ENCODE results near the gene MEDAG.

The MEDAG gene

DNA sequence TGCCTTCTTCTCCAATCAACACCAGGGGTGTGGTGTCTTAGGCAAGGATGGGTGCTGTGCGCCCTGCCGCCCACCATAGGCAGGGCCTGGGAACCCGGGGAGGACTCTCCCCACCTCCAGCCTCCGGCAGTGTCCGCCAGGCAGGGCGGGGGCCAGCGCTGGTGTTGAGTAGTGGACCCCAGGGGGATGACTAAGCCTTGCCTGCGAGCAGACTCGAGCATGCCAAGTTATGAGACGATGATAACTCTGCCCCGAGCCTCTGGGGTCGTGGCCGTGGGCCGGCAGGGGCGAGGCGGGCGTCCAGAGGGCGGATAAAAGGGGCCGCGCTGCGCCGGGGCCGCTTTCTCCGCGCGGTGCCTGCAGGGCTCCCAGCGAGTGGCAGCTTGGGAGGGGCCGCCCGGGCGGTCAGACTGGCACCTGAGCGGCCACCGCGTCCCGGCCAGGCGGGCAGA, at the start of gene MEDAG:
Gene MEDAG (plus strand): TSS at position 340 of the 452 bp plus-strand sequence. CDS start 245 bp downstream, outside the sequence.
- Histone ChIP-seq H3K4me3 (ENCODE audit: low read length in 2 of 2) (peak within 1 kb of the TSS in 1 of 2 donors; percentile 64), H3K27ac (ENCODE audit: low read length) (no peak within 1 kb of the TSS), H3K9ac (ENCODE audit: low read length in 2 of 2) (no peak within 1 kb of the TSS), H3K4me1 (ENCODE audit: control insufficient read depth, insufficient read depth, low read length) (peaks cover 19% of the 10 kb centered on the region), H3K9me3 (ENCODE audit: control insufficient read depth in 2 of 2, low read length in 2 of 2) (no peaks in the 10 kb centered on the region), H3K36me3 (ENCODE audit: control insufficient read depth in 2 of 2, insufficient read depth in 2 of 2, low read length in 2 of 2) (no peaks in the 10 kb centered on the region), H3K27me3 (ENCODE audit: control insufficient read depth in 1 of 2, insufficient read depth in 2 of 2, low read length in 2 of 2) (peaks cover 15 to 36% of the 10 kb centered on the region in 2 donors)

DNA sequence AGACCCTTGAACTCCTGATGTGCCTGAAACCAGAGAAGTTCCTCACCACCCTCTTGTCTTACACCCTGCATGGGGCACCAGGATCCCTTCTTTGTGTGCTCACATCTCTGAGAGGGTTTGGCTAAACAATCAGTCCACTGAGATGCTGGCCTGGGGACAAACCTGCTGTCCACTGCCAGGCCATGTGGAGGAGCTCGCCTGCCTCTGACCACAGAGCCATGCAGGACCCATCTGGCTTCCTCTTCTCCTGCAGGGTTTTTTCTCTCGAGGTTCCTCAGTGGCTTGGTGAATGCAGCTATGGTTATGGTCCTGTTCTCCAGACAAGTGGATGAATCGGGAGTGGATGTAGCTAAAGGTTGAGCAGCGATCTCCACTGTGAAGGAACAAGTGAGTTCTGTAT, 49.1 kb upstream of the MEDAG start:
- Histone ChIP-seq H3K27ac (ENCODE audit: low read length) (no peak overlapping the region), H3K36me3 (ENCODE audit: control insufficient read depth in 2 of 2, insufficient read depth in 2 of 2, low read length in 2 of 2) (no peaks in the 10 kb centered on the region), H3K9me3 (ENCODE audit: control insufficient read depth in 2 of 2, low read length in 2 of 2) (no peaks in the 10 kb centered on the region), H3K9ac (ENCODE audit: low read length in 2 of 2) (no peak overlapping the region), H3K4me3 (ENCODE audit: low read length in 2 of 2) (no peak overlapping the region), H3K4me1 (ENCODE audit: control insufficient read depth, insufficient read depth, low read length) (peaks cover 8% of the 10 kb centered on the region), H3K27me3 (ENCODE audit: control insufficient read depth in 1 of 2, insufficient read depth in 2 of 2, low read length in 2 of 2) (no peaks in the 10 kb centered on the region)

DNA sequence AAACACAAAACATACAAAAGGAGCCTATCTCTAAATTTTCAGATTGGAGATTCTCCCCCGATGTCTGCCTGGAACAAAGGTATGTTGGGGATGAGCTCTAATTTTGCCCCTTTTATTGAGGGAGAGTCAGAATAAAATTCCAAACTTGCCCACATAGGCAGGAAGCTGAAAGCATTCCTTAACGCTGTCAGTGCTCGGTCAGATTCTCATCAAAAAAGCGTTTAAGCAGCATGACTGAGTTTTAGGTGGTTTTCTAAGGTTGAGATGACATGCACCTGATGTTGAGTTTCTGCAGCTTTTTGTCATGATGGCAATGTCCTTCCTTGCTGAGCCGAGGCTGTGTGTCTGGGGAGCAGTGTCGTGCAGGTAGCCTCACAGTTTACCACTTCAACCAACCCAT, 48.4 kb upstream of the MEDAG start:
- no peak overlapping the region for H3K4me3 ChIP-seq (ENCODE audit: low read length in 2 of 2)
- H3K27ac ChIP-seq (ENCODE audit: low read length) = no peak overlapping the region
- no peaks in the 10 kb centered on the region for H3K36me3 ChIP-seq (ENCODE audit: control insufficient read depth in 2 of 2, insufficient read depth in 2 of 2, low read length in 2 of 2)
- no peak overlapping the region for H3K9ac ChIP-seq (ENCODE audit: low read length in 2 of 2)
- H3K9me3 ChIP-seq (ENCODE audit: control insufficient read depth in 2 of 2, low read length in 2 of 2) = no peaks in the 10 kb centered on the region
- peaks cover 11% of the 10 kb centered on the region for H3K4me1 ChIP-seq (ENCODE audit: control insufficient read depth, insufficient read depth, low read length)
- H3K27me3 ChIP-seq (ENCODE audit: control insufficient read depth in 1 of 2, insufficient read depth in 2 of 2, low read length in 2 of 2) = no peaks in the 10 kb centered on the region

DNA sequence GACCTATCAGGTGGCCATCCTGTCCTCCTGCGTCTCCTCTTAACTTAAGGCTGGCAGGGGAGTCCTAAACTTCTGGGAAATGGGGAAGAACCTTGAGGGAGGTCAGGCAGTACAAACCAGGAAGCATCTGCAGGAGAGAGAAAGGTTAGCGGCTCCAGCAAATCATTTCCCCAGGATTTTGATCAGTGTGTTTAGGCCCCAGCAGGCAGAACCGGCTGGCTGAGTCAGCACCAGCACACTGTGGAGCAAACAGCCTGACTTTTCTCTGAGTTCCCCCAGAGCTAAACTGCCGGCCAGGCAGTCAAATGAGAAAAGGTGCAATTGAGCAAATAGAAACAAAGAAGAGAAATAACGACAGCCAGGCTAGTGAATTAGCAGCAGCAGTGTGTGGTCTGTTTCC, 46.7 kb upstream of the MEDAG start:
- Histone ChIP-seq H3K4me1 (ENCODE audit: control insufficient read depth, insufficient read depth, low read length) (peaks cover 27% of the 10 kb centered on the region), H3K4me3 (ENCODE audit: low read length in 2 of 2) (no peak overlapping the region), H3K9ac (ENCODE audit: low read length in 2 of 2) (peak overlapping the region in 1 of 2 donors; percentile 29), H3K9me3 (ENCODE audit: control insufficient read depth in 2 of 2, low read length in 2 of 2) (no peaks in the 10 kb centered on the region), H3K27me3 (ENCODE audit: control insufficient read depth in 1 of 2, insufficient read depth in 2 of 2, low read length in 2 of 2) (no peaks in the 10 kb centered on the region), H3K27ac (ENCODE audit: low read length) (peak overlapping the region; percentile 80), H3K36me3 (ENCODE audit: control insufficient read depth in 2 of 2, insufficient read depth in 2 of 2, low read length in 2 of 2) (no peaks in the 10 kb centered on the region)

DNA sequence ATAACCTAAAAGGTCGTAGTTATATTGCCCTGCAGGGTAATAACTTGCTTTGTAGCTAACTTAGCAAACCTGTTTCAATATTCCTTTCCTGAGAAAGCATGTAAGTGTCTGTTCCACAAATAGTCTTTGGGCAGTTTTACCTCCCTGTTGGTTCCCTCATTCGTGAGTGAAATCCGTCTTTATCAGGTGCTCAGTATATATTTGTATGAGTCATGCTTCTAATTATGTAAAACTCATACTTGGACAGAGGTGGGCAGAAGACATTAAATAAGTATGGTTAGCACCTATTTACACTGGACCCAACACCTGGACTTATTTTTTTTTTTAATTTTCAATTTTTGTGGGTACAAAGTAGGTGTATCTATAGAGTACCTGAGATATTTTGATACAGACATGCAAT, 44.9 kb upstream of the MEDAG start:
- Histone ChIP-seq H3K27me3 (ENCODE audit: control insufficient read depth in 1 of 2, insufficient read depth in 2 of 2, low read length in 2 of 2) (no peaks in the 10 kb centered on the region), H3K4me1 (ENCODE audit: control insufficient read depth, insufficient read depth, low read length) (peaks cover 42% of the 10 kb centered on the region), H3K27ac (ENCODE audit: low read length) (no peak overlapping the region), H3K9ac (ENCODE audit: low read length in 2 of 2) (no peak overlapping the region), H3K4me3 (ENCODE audit: low read length in 2 of 2) (no peak overlapping the region), H3K9me3 (ENCODE audit: control insufficient read depth in 2 of 2, low read length in 2 of 2) (no peaks in the 10 kb centered on the region), H3K36me3 (ENCODE audit: control insufficient read depth in 2 of 2, insufficient read depth in 2 of 2, low read length in 2 of 2) (no peaks in the 10 kb centered on the region)

DNA sequence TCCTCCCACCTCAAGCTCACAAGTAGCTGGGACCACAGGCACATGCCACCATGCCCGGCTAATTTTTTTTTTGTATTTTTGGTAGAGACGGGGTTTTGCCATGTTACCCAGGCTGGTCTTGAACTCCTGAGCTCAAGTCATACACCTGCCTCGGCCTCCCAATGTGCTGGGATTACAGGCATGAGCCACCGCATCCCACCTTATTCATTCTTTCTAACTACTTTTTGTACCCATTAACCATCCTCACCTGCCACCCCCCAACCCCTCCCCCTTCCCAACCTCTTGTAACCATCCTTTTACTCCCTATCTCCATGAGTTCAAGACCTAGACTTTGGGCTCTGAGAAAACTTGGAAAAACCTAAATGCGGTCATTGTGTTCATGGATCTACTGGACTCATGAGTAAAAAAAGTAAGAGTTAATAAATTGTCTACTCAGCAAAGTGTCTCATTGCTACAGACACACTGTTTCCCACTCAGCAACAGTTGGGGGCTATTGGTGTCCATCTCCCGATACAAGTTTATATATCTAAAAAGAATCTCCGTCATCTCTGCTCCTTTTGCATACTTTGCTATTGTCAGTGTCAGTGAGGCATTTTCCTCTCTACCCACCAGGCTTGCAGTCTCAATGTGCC, 44.1 kb upstream of the MEDAG start:
- Histone ChIP-seq H3K9me3 (ENCODE audit: control insufficient read depth in 2 of 2, low read length in 2 of 2) (no peaks in the 10 kb centered on the region), H3K4me3 (ENCODE audit: low read length in 2 of 2) (no peak overlapping the region), H3K27ac (ENCODE audit: low read length) (no peak overlapping the region), H3K27me3 (ENCODE audit: control insufficient read depth in 1 of 2, insufficient read depth in 2 of 2, low read length in 2 of 2) (no peaks in the 10 kb centered on the region), H3K36me3 (ENCODE audit: control insufficient read depth in 2 of 2, insufficient read depth in 2 of 2, low read length in 2 of 2) (no peaks in the 10 kb centered on the region), H3K4me1 (ENCODE audit: control insufficient read depth, insufficient read depth, low read length) (peaks cover 42% of the 10 kb centered on the region), H3K9ac (ENCODE audit: low read length in 2 of 2) (no peak overlapping the region)

DNA sequence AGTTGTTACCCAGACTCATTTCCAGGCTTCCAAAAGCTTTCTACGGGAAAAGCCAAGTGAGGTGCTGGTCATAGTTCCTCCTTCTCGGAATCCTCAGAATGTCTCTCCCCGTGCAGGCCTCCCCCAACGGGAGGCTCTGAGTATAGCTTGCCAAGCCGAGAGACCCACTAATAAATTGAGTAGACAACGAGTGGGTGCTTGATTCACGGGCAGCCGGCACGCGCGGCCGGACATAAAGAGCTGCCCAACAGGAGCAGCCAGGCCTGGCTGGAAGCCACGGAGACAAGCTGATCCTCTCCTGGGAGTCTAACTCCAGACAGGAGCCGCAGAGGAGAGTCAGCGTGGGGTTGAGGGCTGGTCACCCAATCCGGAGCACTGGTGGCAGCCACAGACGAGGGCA, 43.4 kb upstream of the MEDAG start:
- H3K27ac ChIP-seq (ENCODE audit: low read length) = no peak overlapping the region
- H3K4me1 ChIP-seq (ENCODE audit: control insufficient read depth, insufficient read depth, low read length) = peaks cover 42% of the 10 kb centered on the region
- H3K4me3 ChIP-seq (ENCODE audit: low read length in 2 of 2) = peak overlapping the region; percentile 1 to 47
- peak overlapping the region; percentile 14 to 29 for H3K9ac ChIP-seq (ENCODE audit: low read length in 2 of 2)
- no peaks in the 10 kb centered on the region for H3K9me3 ChIP-seq (ENCODE audit: control insufficient read depth in 2 of 2, low read length in 2 of 2)
- H3K27me3 ChIP-seq (ENCODE audit: control insufficient read depth in 1 of 2, insufficient read depth in 2 of 2, low read length in 2 of 2) = no peaks in the 10 kb centered on the region
- H3K36me3 ChIP-seq (ENCODE audit: control insufficient read depth in 2 of 2, insufficient read depth in 2 of 2, low read length in 2 of 2) = no peaks in the 10 kb centered on the region

DNA sequence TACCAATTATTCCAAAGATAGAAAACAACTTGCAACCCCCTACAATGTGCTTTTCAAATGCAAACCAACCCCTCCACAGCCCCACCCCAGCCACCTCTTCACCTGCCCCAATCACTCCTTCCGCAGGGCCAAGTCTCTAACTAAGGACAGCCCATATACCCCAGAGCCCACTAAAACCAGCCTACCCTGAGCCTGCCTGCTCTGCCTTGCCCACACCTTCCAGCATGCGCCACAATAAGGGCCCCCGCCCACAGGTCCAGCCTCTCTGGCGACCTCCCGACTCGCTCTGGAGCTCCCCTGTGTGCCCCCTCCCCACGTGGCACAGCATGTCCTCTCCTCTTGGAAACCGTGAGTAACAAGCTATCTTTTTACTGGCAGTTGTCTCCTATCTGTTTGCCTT, 42.8 kb upstream of the MEDAG start:
- H3K4me3 ChIP-seq (ENCODE audit: low read length in 2 of 2) = peak overlapping the region in 1 of 2 donors; percentile 47
- H3K36me3 ChIP-seq (ENCODE audit: control insufficient read depth in 2 of 2, insufficient read depth in 2 of 2, low read length in 2 of 2) = no peaks in the 10 kb centered on the region
- H3K4me1 ChIP-seq (ENCODE audit: control insufficient read depth, insufficient read depth, low read length) = peaks cover 42% of the 10 kb centered on the region
- H3K27ac ChIP-seq (ENCODE audit: low read length) = no peak overlapping the region
- no peaks in the 10 kb centered on the region for H3K27me3 ChIP-seq (ENCODE audit: control insufficient read depth in 1 of 2, insufficient read depth in 2 of 2, low read length in 2 of 2)
- H3K9me3 ChIP-seq (ENCODE audit: control insufficient read depth in 2 of 2, low read length in 2 of 2) = no peaks in the 10 kb centered on the region
- peak overlapping the region in 1 of 2 donors; percentile 14 for H3K9ac ChIP-seq (ENCODE audit: low read length in 2 of 2)

DNA sequence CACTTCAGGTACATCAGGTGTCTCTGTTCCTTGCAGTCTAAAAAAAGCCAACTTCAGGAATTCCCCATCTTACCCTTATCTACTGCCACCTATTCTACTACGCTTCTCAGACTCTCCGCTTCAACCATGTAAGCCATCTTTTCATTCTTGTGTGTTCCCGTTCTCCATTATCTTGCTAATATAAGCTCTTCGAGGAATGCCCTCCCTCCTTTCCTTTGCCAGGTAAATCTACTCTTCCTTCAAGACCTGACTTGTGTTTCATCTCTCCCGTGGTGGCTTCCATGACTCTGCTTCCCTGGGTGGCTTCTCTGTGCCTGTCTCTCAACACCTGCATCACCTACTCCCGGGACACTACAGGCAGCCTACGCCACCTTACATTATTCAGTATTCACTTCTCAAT, 42.3 kb upstream of the MEDAG start:
- no peaks in the 10 kb centered on the region for H3K9me3 ChIP-seq (ENCODE audit: control insufficient read depth in 2 of 2, low read length in 2 of 2)
- peaks cover 42% of the 10 kb centered on the region for H3K4me1 ChIP-seq (ENCODE audit: control insufficient read depth, insufficient read depth, low read length)
- H3K9ac ChIP-seq (ENCODE audit: low read length in 2 of 2) = peak overlapping the region in 1 of 2 donors; percentile 60
- no peaks in the 10 kb centered on the region for H3K27me3 ChIP-seq (ENCODE audit: control insufficient read depth in 1 of 2, insufficient read depth in 2 of 2, low read length in 2 of 2)
- H3K36me3 ChIP-seq (ENCODE audit: control insufficient read depth in 2 of 2, insufficient read depth in 2 of 2, low read length in 2 of 2) = no peaks in the 10 kb centered on the region
- H3K27ac ChIP-seq (ENCODE audit: low read length) = peak overlapping the region; percentile 90
- H3K4me3 ChIP-seq (ENCODE audit: low read length in 2 of 2) = peak overlapping the region in 1 of 2 donors; percentile 35

DNA sequence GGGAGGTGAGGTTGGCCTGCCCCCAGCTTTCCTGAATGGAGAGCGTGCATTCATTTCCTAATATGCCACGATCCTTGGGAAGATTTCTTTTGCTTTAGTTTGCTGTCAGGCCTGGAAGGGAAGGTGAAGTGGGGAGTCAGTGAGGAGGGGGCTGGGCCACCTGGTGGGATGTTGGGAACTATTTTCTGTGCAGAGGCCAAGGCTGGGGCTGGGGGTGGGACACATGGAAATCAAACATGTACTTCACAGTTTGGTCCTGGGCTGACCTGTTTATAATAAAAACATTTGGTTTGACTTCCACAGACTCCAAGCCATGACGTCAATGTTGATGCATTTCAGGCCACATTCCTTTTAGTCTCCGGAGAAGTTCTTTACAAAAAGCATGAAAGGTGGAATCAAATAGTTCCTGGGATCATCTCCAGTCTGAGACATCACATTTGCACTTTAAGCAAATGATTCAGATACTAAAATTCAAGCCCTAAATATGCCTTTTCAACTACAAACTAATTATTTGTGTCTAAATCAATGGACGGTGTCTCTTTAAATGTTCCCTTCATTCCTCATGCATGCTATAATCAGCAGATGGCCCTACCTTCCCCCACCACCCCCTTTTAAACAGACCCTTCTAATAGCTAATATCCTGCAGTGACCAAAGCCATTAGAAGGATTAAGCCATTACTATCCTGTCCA, 41.5 kb upstream of the MEDAG start:
- H3K27ac ChIP-seq (ENCODE audit: low read length) = peak overlapping the region; percentile 90
- H3K36me3 ChIP-seq (ENCODE audit: control insufficient read depth in 2 of 2, insufficient read depth in 2 of 2, low read length in 2 of 2) = no peaks in the 10 kb centered on the region
- H3K9ac ChIP-seq (ENCODE audit: low read length in 2 of 2) = peak overlapping the region; percentile 56 to 71
- no peaks in the 10 kb centered on the region for H3K27me3 ChIP-seq (ENCODE audit: control insufficient read depth in 1 of 2, insufficient read depth in 2 of 2, low read length in 2 of 2)
- H3K4me1 ChIP-seq (ENCODE audit: control insufficient read depth, insufficient read depth, low read length) = peaks cover 44% of the 10 kb centered on the region
- peak overlapping the region in 1 of 2 donors; percentile 35 for H3K4me3 ChIP-seq (ENCODE audit: low read length in 2 of 2)
- no peaks in the 10 kb centered on the region for H3K9me3 ChIP-seq (ENCODE audit: control insufficient read depth in 2 of 2, low read length in 2 of 2)

Measured in stomach smooth muscle (tissue), 2 donors.